Measurements from ENCODE around the gene SCFD2.
"Not testable (repeated sequence)": the region's sequence is repeated elsewhere in the genome, so short reads cannot be mapped to it uniquely, and the experiment has no call there.

- TF ChIP-seq, protein P1, sequence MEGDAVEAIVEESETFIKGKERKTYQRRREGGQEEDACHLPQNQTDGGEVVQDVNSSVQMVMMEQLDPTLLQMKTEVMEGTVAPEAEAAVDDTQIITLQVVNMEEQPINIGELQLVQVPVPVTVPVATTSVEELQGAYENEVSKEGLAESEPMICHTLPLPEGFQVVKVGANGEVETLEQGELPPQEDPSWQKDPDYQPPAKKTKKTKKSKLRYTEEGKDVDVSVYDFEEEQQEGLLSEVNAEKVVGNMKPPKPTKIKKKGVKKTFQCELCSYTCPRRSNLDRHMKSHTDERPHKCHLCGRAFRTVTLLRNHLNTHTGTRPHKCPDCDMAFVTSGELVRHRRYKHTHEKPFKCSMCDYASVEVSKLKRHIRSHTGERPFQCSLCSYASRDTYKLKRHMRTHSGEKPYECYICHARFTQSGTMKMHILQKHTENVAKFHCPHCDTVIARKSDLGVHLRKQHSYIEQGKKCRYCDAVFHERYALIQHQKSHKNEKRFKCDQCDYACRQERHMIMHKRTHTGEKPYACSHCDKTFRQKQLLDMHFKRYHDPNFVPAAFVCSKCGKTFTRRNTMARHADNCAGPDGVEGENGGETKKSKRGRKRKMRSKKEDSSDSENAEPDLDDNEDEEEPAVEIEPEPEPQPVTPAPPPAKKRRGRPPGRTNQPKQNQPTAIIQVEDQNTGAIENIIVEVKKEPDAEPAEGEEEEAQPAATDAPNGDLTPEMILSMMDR (conservative IDR thresholded peaks at IDR 0.05; ENCODE audit: low read depth, low read length): not testable (repeated sequence)
- TF ChIP-seq EZH2 (IDR thresholded peaks at IDR 0.05; ENCODE audit: low read length, unreplicated experiment); EZH2phosphoT487 (IDR thresholded peaks at IDR 0.05; ENCODE audit: borderline replicate concordance, low read length): not testable (repeated sequence)
Measured at GRCh38 chr4:53057108-53057507, 308.8 kb downstream of the SCFD2 start.

All from PC-3 (cell line).